ENCODE measurements around the gene ZBTB44.

DNA sequence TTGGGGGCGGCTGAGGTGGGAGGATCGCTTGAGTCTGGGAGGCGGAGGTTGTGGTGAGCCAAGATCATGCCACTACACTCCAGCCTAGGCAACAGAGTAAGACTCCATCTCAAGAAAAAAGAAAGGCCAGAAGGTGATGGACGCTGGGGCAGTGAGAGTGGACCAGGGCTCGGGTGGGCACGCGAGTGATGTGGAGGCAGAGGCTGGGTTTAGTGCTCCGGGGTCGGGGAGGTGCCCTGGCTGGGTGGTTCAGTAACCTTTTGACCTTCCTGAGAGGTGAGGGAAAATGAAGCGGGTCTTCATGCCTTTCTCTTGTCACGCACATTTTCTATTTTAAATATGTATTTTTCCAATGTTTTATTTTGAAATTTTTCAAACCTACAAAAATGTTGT is 110.0 kb downstream of the ZBTB44 start:
- no peak for TF ChIP-seq GATA2 (IDR thresholded peaks at IDR 0.05; ENCODE audit: low read depth, low read length)
- TF ChIP-seq GATA3 (IDR thresholded peaks at IDR 0.05; ENCODE audit: low read depth, low read length) = no peak
